NCI-H748 (cell line): ENCODE data around the gene EPC2.

Experiments used
- DNase-seq: peaks from one replicate; lab custom pipeline; 2025; ENCODE audit not compliant: unreplicated experiment; lab: John Stamatoyannopoulos, UW

EPC2 gene

GRCh38 chr2:148643998-148644882 lies at the start of gene EPC2:
EPC2 (plus strand) TSS chr2:148644751; CDS start chr2:148645018, 267 bp downstream.
- peak; percentile 92 for DNase-seq

GRCh38 chr2:148596018-148596417 lies 48.5 kb upstream of the EPC2 start:
- no peak for DNase-seq

GRCh38 chr2:148599109-148599991 lies 45.2 kb upstream of the EPC2 start:
- DNase-seq = no peak

GRCh38 chr2:148602885-148603561 lies 41.5 kb upstream of the EPC2 start:
- DNase-seq = no peak

GRCh38 chr2:148603562-148603920 lies 41.0 kb upstream of the EPC2 start:
- DNase-seq = no peak

- DNase-seq = no peak
Observed at GRCh38 chr2:148604927-148605326, 39.6 kb upstream of the EPC2 start.

- DNase-seq = peak; percentile 12
Observed at GRCh38 chr2:148607566-148607965, 37.0 kb upstream of the EPC2 start.

GRCh38 chr2:148613231-148614013 lies 31.1 kb upstream of the EPC2 start:
- no peak for DNase-seq

GRCh38 chr2:148614014-148614321 lies 30.6 kb upstream of the EPC2 start:
- peak; percentile 70 for DNase-seq

- DNase-seq = no peak
Observed at GRCh38 chr2:148614322-148615049, 30.1 kb upstream of the EPC2 start.

- DNase-seq = peak; percentile 11
Observed at GRCh38 chr2:148615381-148615841, 29.1 kb upstream of the EPC2 start.

GRCh38 chr2:148616662-148617061 lies 27.9 kb upstream of the EPC2 start:
- DNase-seq = no peak

GRCh38 chr2:148617219-148617618 lies 27.3 kb upstream of the EPC2 start:
- no peak for DNase-seq

- DNase-seq = no peak
Observed at GRCh38 chr2:148619560-148620195, 24.9 kb upstream of the EPC2 start.

GRCh38 chr2:148622366-148622765 lies 22.2 kb upstream of the EPC2 start:
- no peak for DNase-seq

GRCh38 chr2:148623086-148623485 lies 21.5 kb upstream of the EPC2 start:
- DNase-seq = no peak

GRCh38 chr2:148627224-148627623 lies 17.3 kb upstream of the EPC2 start:
- DNase-seq = peak; percentile 31

- no peak for DNase-seq
Observed at GRCh38 chr2:148634749-148635148, 9.8 kb upstream of the EPC2 start.

- no peak for DNase-seq
Observed at GRCh38 chr2:148638543-148638942, 6.0 kb upstream of the EPC2 start.

GRCh38 chr2:148640767-148641166 lies 3.8 kb upstream of the EPC2 start:
- DNase-seq = no peak
